ENCODE data around the gene PRKCB. TPM values are rescaled to one million over a fixed set of nuclear protein-coding genes. Genes with fewer than 3 reads are reported as not detected.

PRKCB gene
- polyA plus RNA-seq, 1 donor (not counting 4 experiments of a cell fraction or from before 2014, with no cell fraction given): 0.18 TPM

- Histone ChIP-seq H4K20me1 (ENCODE audit: control insufficient read depth, extremely low read depth, insufficient read depth, low read length) (no peaks in the 10 kb centered on the region), H3K9ac (ENCODE audit: control insufficient read depth, extremely low read depth, insufficient read depth, low read length) (no peak overlapping the region), H3K9me3 (ENCODE audit: control insufficient read depth, low read depth, low read length) (no peaks in the 10 kb centered on the region), H3K27me3 (ENCODE audit: control insufficient read depth, extremely low read depth, insufficient read depth, low read length) (no peaks in the 10 kb centered on the region), H3K36me3 (ENCODE audit: control insufficient read depth in 2 of 2, extremely low read depth in 1 of 2, insufficient read depth in 2 of 2, low read length in 2 of 2) (no peaks in the 10 kb centered on the region), H3K9me1 (ENCODE audit: control insufficient read depth, extremely low read depth, insufficient read depth, low read length) (no peaks in the 10 kb centered on the region), H3K27ac (ENCODE audit: control insufficient read depth, insufficient read depth, low read length) (no peak overlapping the region), H3K4me1 (ENCODE audit: control insufficient read depth, extremely low read depth, insufficient read depth, low read length) (no peaks in the 10 kb centered on the region), H2AFZ (ENCODE audit: control insufficient read depth, low read length) (no peak overlapping the region), H3K4me2 (ENCODE audit: control insufficient read depth, extremely low read depth, insufficient read depth, low read depth, low read length) (no peak overlapping the region), H3K4me3 (ENCODE audit: control insufficient read depth in 2 of 3, extremely low read depth in 1 of 3, insufficient read depth in 2 of 3, low read depth in 1 of 3, low read length in 3 of 3) (no peak overlapping the region), H3K79me2 (ENCODE audit: control insufficient read depth, insufficient read depth, low read length) (no peaks in the 10 kb centered on the region)
- DNase-seq (ENCODE audit: low read depth, low spot score) (no peak), FAIRE-seq (no peak)
- dilution Hi-C loops (cut with MboI; ENCODE audit: extremely low pct_ligation_motif_present, low sequenced_read_pairs): no loop called here
- no peak for TF ChIP-seq CTCF (optimal IDR thresholded peaks at IDR 0.05 in 1 of 3, IDR thresholded peaks at IDR 0.05 in 1 of 3, conservative IDR thresholded peaks at IDR 0.05 in 1 of 3; ENCODE audit: extremely low read depth in 1 of 3, insufficient read depth in 2 of 3, low read length in 3 of 3)
- no peak for TF ChIP-seq EZH2 (IDR thresholded peaks at IDR 0.05; ENCODE audit: low read length)
These were observed 30.8 kb downstream of the PRKCB start for GRCh38 chr16:23866621-23867020.

DNA sequence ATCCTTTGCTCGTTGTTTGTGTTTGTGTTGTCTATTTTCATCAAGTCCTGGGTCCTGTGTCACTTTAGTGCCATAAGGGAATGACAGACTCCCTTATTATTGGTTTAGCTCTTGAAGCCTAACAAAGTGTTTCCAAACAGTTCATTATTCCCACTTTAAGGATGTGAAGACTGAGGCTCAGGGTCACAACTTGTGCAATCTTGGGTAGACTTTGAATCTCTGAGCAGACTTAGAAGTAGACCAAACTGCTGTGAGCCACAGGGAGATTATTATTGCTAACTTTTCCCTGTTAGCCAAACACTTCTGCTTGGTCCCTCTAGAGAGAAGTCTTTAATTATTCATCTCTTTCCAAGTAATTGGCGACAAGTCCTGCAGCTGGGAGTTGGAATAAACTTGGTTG is 31.8 kb downstream of the PRKCB start:
- H3K27me3 ChIP-seq (ENCODE audit: control insufficient read depth, extremely low read depth, insufficient read depth, low read length): no peaks in the 10 kb centered on the region
- dilution Hi-C loops (cut with MboI; ENCODE audit: extremely low pct_ligation_motif_present, low sequenced_read_pairs): no loop called here
- H3K9ac ChIP-seq (ENCODE audit: control insufficient read depth, extremely low read depth, insufficient read depth, low read length): no peak overlapping the region
- no peak overlapping the region for H3K4me2 ChIP-seq (ENCODE audit: control insufficient read depth, extremely low read depth, insufficient read depth, low read depth, low read length)
- H3K9me1 ChIP-seq (ENCODE audit: control insufficient read depth, extremely low read depth, insufficient read depth, low read length): no peaks in the 10 kb centered on the region
- no peaks in the 10 kb centered on the region for H3K79me2 ChIP-seq (ENCODE audit: control insufficient read depth, insufficient read depth, low read length)
- no peaks in the 10 kb centered on the region for H4K20me1 ChIP-seq (ENCODE audit: control insufficient read depth, extremely low read depth, insufficient read depth, low read length)
- TF ChIP-seq EZH2 (IDR thresholded peaks at IDR 0.05; ENCODE audit: low read length): no peak
- TF ChIP-seq CTCF (optimal IDR thresholded peaks at IDR 0.05 in 1 of 3, IDR thresholded peaks at IDR 0.05 in 1 of 3, conservative IDR thresholded peaks at IDR 0.05 in 1 of 3; ENCODE audit: extremely low read depth in 1 of 3, insufficient read depth in 2 of 3, low read length in 3 of 3): no peak
- H3K9me3 ChIP-seq (ENCODE audit: control insufficient read depth, low read depth, low read length): no peaks in the 10 kb centered on the region
- FAIRE-seq (no peak), DNase-seq (ENCODE audit: low read depth, low spot score) (no peak)
- H3K4me1 ChIP-seq (ENCODE audit: control insufficient read depth, extremely low read depth, insufficient read depth, low read length): no peaks in the 10 kb centered on the region
- H2AFZ ChIP-seq (ENCODE audit: control insufficient read depth, low read length): no peak overlapping the region
- H3K27ac ChIP-seq (ENCODE audit: control insufficient read depth, insufficient read depth, low read length): no peak overlapping the region
- no peak overlapping the region for H3K4me3 ChIP-seq (ENCODE audit: control insufficient read depth in 2 of 3, extremely low read depth in 1 of 3, insufficient read depth in 2 of 3, low read depth in 1 of 3, low read length in 3 of 3)
- H3K36me3 ChIP-seq (ENCODE audit: control insufficient read depth in 2 of 2, extremely low read depth in 1 of 2, insufficient read depth in 2 of 2, low read length in 2 of 2): no peaks in the 10 kb centered on the region

All from keratinocyte (primary cell).